HL-60 (cell line): Measurements from ENCODE around the gene GPR62.

ENCODE experiments used
- CTCF ChIP-seq: IDR thresholded peaks from one replicate; pipeline ENCODE4 v1.5.1; 2011; ENCODE audit warnings: low read length, control low read depth, inconsistent platforms; ENCODE audit not compliant: insufficient read depth
- POLR2AphosphoS5 ChIP-seq: IDR thresholded peaks from 2 replicates; pipeline ENCODE4 v1.6.1; 2012; ENCODE audit warnings: low read depth
- REST ChIP-seq: IDR thresholded peaks from 2 replicates; pipeline ENCODE4 v1.6.1; 2012; ENCODE audit warnings: low read depth; ENCODE audit not compliant: insufficient replicate concordance

GRCh38 chr3:51971350-51971749, 16.2 kb downstream of the GPR62 start:
- TF ChIP-seq CTCF (no peak), POLR2AphosphoS5 (no peak), REST (no peak)
